ENCODE measurements around the gene ZNF385B. TPM values are rescaled to one million over a fixed set of nuclear protein-coding genes. Genes with fewer than 3 reads are reported as not detected.

Gene ZNF385B
- total RNA-seq, 2 donors from 2014 or later = 0.61 to 1.2 TPM

- DNase-seq (no peak), ATAC-seq (no peak)
- intact Hi-C loops (cut with DNase I, micrococcal nuclease) = no loop called here
Measured at GRCh38 chr2:179417436-179417949, 443.9 kb downstream of the ZNF385B start.

- ATAC-seq = no peak
- DNase-seq = no peak
- intact Hi-C loops (cut with DNase I, micrococcal nuclease) = no loop called here
Measured at GRCh38 chr2:179412112-179412511, 449.3 kb downstream of the ZNF385B start.

- intact Hi-C loops (cut with DNase I, micrococcal nuclease) = no loop called here
- ATAC-seq (peak; percentile 53), DNase-seq (peak; percentile 15 to 23)
Measured at GRCh38 chr2:179410552-179411356, 450.7 kb downstream of the ZNF385B start.

GRCh38 chr2:179403624-179404023 lies 457.8 kb downstream of the ZNF385B start:
- DNase-seq (no peak), ATAC-seq (no peak)
- intact Hi-C loops (cut with DNase I, micrococcal nuclease) = no loop called here

- DNase-seq (no peak), ATAC-seq (no peak)
- intact Hi-C loops (cut with DNase I, micrococcal nuclease) = no loop called here
Measured at GRCh38 chr2:179393481-179393880, 467.9 kb downstream of the ZNF385B start.

Small RNAs within 50 kb of the gene (microRNA-seq; reads per million reads assigned to microRNA genes)
- 0 reads per million in 2 donors for gene MIR1258

Other genes with a start within 250 kb of the ZNF385B start
- 10 to 100 TPM; 12.3 to 13.7 TPM for gene CWC22, start 145.7 kb upstream of the ZNF385B start, total RNA-seq